B cell (primary cell): ENCODE results near the gene CFB. TPM values are rescaled to one million over a fixed set of nuclear protein-coding genes. Genes with fewer than 3 reads are reported as not detected.

Source experiments
- ATAC-seq: fragments of 200-7000 bp; cut with Tn5 transposase; one replicate; pipeline ENCODE4 v1.10.0; 2021; ENCODE audit warnings: low read depth, mild to moderate bottlenecking, moderate number of reproducible peaks, moderate library complexity
- CTCF ChIA-PET: fragments of 350-600 bp; sonication (Branson Sonifier 250); formaldehyde crosslinking; loops from one replicate; lab custom pipeline; 2021; ENCODE audit warnings: antibody characterized with exemption, inconsistent platforms; lab: Charles Lee
- POLR2A ChIA-PET: fragments of 350-600 bp; sonication (Branson Sonifier 250); formaldehyde crosslinking; loops from one replicate; lab custom pipeline; 2021; ENCODE audit warnings: antibody characterized with exemption; lab: Charles Lee
- DNase-seq: peaks from one replicate; pipeline ENCODE4 v3.0.0; 2013
- H2AFZ ChIP-seq: 2 replicates; pipeline ENCODE4 v1.6.1; 2012; ENCODE audit warnings: mild to moderate bottlenecking, low read depth, low read length; ENCODE audit not compliant: insufficient read depth, poor library complexity, severe bottlenecking
- H3K27ac ChIP-seq, 2 donors: 1 replicate in 1 of 2; 2 replicates in 1 of 2; pipeline ENCODE4 v1.5.1; 2012 to 2013; ENCODE audit warnings: low read length in 2 of 2, mild to moderate bottlenecking in 2 of 2, moderate library complexity in 1 of 2
- H3K27me3 ChIP-seq, 4 experiments: fragments of 200-600 bp in 1 of 4; sonication (generic) in 1 of 4; replicated peaks in 1 of 4; 1 replicate in 2 of 4; 2 replicates in 2 of 4; pipeline versions ENCODE4 v1.6.1 to v1.7.0; 2013 to 2016; ENCODE audit warnings: low read length in 3 of 4, mild to moderate bottlenecking in 2 of 4, mixed read lengths in 1 of 4, moderate library complexity in 1 of 4; ENCODE audit not compliant: insufficient read depth in 4 of 4, control insufficient read depth in 3 of 4; ENCODE audit errors: control extremely low read depth in 1 of 4
- H3K36me3 ChIP-seq, 2 experiments: replicated peaks in 1 of 2; 1 replicate in 1 of 2; 2 replicates in 1 of 2; pipeline versions ENCODE4 v1.6.1 to v1.7.1; 2013; ENCODE audit warnings: low read length in 1 of 2; ENCODE audit not compliant: insufficient read depth in 2 of 2, control insufficient read depth in 1 of 2; ENCODE audit errors: control extremely low read depth in 1 of 2, extremely low read depth in 1 of 2
- H3K4me1 ChIP-seq, 2 donors: fragments of 200-600 bp in 1 of 2; sonication (generic) in 1 of 2; 1 replicate in 1 of 2; 2 replicates in 1 of 2; pipeline versions ENCODE4 v1.5.1 to v1.6.1; 2013 to 2017; ENCODE audit warnings: low read length in 2 of 2; ENCODE audit not compliant: control insufficient read depth in 2 of 2, insufficient read depth in 2 of 2
- H3K4me2 ChIP-seq: replicated peaks from 2 replicates; pipeline ENCODE3; 2012; ENCODE audit warnings: mild to moderate bottlenecking, low read depth, low read length; ENCODE audit not compliant: poor library complexity, severe bottlenecking
- H3K4me3 ChIP-seq, 5 experiments: fragments of 200-600 bp in 1 of 5; sonication (generic) in 1 of 5; 1 replicate in 3 of 5; 2 replicates in 2 of 5; pipeline versions ENCODE4 v1.5.1 to v1.7.0; 2011 to 2016; ENCODE audit warnings: low read length in 4 of 5, mild to moderate bottlenecking in 4 of 5, low read depth in 2 of 5, control low read depth in 1 of 5, moderate library complexity in 1 of 5; ENCODE audit not compliant: insufficient read depth in 1 of 5; ENCODE audit errors: control extremely low read depth in 1 of 5, extremely low read depth in 1 of 5
- H3K79me2 ChIP-seq: fragments of 200-600 bp; sonication (generic); one replicate; pipeline ENCODE4 v1.6.0; 2016; ENCODE audit warnings: low read length; ENCODE audit not compliant: control insufficient read depth, insufficient read depth
- H3K9ac ChIP-seq: fragments of 200-600 bp; sonication (generic); 2 replicates; pipeline ENCODE4 v1.6.1; 2017; ENCODE audit warnings: mild to moderate bottlenecking, low read length, moderate library complexity
- H3K9me3 ChIP-seq, 3 donors: one replicate each; pipeline versions ENCODE4 v1.6.1 to v1.7.1; 2013; ENCODE audit warnings: low read length in 2 of 3; ENCODE audit not compliant: control insufficient read depth in 2 of 3, insufficient read depth in 1 of 3; ENCODE audit errors: control extremely low read depth in 1 of 3
- H4K20me1 ChIP-seq: 2 replicates; pipeline ENCODE4 v1.6.0; 2012; ENCODE audit warnings: mild to moderate bottlenecking, low read length; ENCODE audit not compliant: insufficient read depth, control insufficient read depth, poor library complexity, severe bottlenecking
- H3K27ac Mint-ChIP-seq: one replicate; pipeline ENCODE4 v1.8.0; 2021; ENCODE audit warnings: mixed read lengths
- H3K27me3 Mint-ChIP-seq: one replicate; pipeline ENCODE4 v1.8.0; 2021; ENCODE audit warnings: mixed read lengths
- H3K4me1 Mint-ChIP-seq: one replicate; pipeline ENCODE4 v1.8.0; 2021; ENCODE audit warnings: mixed read lengths
- H3K4me3 Mint-ChIP-seq: one replicate; pipeline ENCODE4 v1.8.0; 2021; ENCODE audit warnings: mixed read lengths
- H3K9me3 Mint-ChIP-seq: one replicate; pipeline ENCODE4 v1.8.0; 2022; ENCODE audit warnings: mixed read lengths; ENCODE audit not compliant: insufficient read depth
- EZH2 ChIP-seq: IDR thresholded peaks from 2 replicates; pipeline ENCODE4 v1.6.1; 2012; ENCODE audit warnings: borderline replicate concordance, low read depth, mild to moderate bottlenecking, moderate library complexity, low read length; ENCODE audit not compliant: insufficient read depth, poor library complexity, severe bottlenecking
- WGBS: methylation state at CpG from one replicate; pipeline ENCODE4 v1.1.5; 2013; ENCODE audit warnings: missing lambda C conversion rate; ENCODE audit not compliant: insufficient coverage; 5-methylcytosine and 5-hydroxymethylcytosine counted together
- intact Hi-C: fragments of 100-400 bp; cut with micrococcal nuclease; formaldehyde crosslinking; loops from one replicate; pipeline ENCODE4 v1.10.0; 2022
- polyA plus RNA-seq: library from polyadenylated mRNA; depleted of rRNA; stranded (reverse); fragments of >200 nt; gene quantifications from 2 replicates; pipeline ENCODE4 v1.2.3, GENCODE V29; 2012
- total RNA-seq, 2 donors: library from RNA; stranded (reverse); fragments of 120-200 nt in 1 of 2; gene quantifications; 1 replicate in 1 of 2; 2 replicates in 1 of 2; pipeline versions ENCODE4 v1.2.3 to v1.2.4, GENCODE V29; 2013 to 2022
- TF ChIP-seq, protein P1 (sequence below): fragments of 200-600 bp; IDR thresholded peaks from one replicate; pipeline ENCODE4 v1.8.0; 2022; ENCODE audit warnings: antibody characterized with exemption, mild to moderate bottlenecking

The CFB gene
- total and polyA plus RNA-seq, 2 donors (not counting 1 experiment from before 2014, with no cell fraction given), result not detected

DNA sequence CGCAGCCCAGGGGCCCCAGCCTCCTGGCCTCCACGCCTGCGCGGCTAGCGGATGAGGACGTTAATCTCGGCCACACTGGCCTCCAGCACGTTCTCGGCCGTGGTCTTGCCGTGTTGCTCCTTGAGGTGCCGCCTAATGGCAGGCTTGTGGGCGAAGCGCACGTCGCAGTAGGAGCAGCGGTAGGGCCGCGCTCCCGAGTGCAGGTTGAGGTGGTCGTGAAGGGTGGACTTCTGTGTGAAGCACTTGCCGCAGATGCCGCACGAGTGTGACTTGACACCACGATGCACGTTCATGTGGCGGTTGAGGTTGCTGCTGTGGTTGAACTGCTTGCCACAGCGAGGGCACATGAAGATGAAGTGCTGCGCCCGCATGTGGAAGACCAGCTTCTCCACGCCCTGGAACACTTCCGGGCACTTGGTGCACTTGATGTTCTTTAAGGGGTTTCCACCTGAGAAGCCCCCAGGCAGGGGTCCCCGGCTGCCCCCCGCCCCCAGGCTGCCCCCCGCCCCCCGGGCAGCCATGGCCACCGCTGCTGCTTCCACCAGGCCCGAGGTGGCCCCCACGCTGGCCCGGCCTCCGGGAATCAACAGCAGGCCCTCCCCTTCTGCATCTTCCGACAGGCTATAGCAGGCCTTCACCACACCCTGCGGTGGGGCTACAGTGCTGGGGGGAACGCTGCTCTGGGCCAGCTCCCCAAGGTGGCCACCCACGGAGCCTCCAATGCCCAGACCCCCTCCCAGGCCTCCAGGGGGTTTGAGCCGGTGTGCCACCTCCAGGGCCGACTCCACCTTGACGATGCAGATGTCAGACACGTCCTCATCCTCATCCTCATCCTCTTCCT lies 45.8 kb upstream of the CFB start:
- Histone ChIP-seq H3K9me3 (no peaks in the 10 kb centered on the region), H3K4me2 (no peak overlapping the region), H3K4me3 (no peak overlapping the region), H2AFZ (no peak overlapping the region), H3K36me3 (no peaks in the 10 kb centered on the region), H3K4me1 (peaks cover 16 to 33% of the 10 kb centered on the region in 2 donors), H3K79me2 (peaks cover 4% of the 10 kb centered on the region), H4K20me1 (no peaks in the 10 kb centered on the region), H3K27me3 (no peaks in the 10 kb centered on the region), H3K27ac (no peak overlapping the region), H3K9ac (no peak overlapping the region)
- CTCF ChIA-PET, result no interaction called here
- no peaks in the 10 kb centered on the region for H3K27me3 Mint-ChIP-seq
- no peak for ATAC-seq
- POLR2A ChIA-PET, result interaction anchor here (0.6 kb wide), 1 partner anchor 235 kb away, joined by 6 read pairs; the partner anchor contains the start of gene GPANK1
- peak overlapping the region; percentile 69 for H3K27ac Mint-ChIP-seq
- H3K9me3 Mint-ChIP-seq, result no peaks in the 10 kb centered on the region
- intact Hi-C loops, result loop anchor here (5.0 kb wide), 3 partner anchors 163 to 297 kb away; partner anchors contain the start of genes CLIC1 and PRRC2A
- TF ChIP-seq, protein P1, sequence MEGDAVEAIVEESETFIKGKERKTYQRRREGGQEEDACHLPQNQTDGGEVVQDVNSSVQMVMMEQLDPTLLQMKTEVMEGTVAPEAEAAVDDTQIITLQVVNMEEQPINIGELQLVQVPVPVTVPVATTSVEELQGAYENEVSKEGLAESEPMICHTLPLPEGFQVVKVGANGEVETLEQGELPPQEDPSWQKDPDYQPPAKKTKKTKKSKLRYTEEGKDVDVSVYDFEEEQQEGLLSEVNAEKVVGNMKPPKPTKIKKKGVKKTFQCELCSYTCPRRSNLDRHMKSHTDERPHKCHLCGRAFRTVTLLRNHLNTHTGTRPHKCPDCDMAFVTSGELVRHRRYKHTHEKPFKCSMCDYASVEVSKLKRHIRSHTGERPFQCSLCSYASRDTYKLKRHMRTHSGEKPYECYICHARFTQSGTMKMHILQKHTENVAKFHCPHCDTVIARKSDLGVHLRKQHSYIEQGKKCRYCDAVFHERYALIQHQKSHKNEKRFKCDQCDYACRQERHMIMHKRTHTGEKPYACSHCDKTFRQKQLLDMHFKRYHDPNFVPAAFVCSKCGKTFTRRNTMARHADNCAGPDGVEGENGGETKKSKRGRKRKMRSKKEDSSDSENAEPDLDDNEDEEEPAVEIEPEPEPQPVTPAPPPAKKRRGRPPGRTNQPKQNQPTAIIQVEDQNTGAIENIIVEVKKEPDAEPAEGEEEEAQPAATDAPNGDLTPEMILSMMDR, result no peak
- no peak for TF ChIP-seq EZH2
- peak overlapping the region; percentile 66 for H3K4me3 Mint-ChIP-seq
- 90% methylated on average over 43 of the region's 49 CpGs for WGBS
- H3K4me1 Mint-ChIP-seq, result peaks cover 40% of the 10 kb centered on the region
- peak; percentile 40 for DNase-seq

DNA sequence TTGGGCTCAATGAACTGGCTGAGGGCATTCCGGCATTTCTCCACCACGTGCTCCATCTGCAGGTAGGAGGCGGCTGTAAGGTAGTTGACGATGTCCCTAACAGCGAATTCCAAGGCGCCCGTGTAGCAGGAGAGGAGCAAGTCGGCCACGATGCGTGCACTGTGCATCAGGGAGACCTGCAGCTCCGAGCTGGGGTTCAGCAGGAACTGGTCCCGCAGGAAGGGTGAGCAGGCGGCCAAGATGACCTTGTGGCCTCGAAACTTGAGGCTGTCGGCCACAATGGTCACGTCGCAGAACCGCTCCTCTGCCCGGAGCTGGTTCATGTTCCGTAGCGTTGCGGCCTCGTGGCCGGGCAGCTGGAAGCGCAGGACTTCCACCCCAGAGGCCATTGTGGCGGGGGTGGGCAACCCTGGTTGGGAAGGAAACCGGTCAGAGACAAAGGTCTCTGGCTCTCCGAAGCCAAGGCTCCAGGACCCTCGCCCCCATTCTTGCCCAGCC lies 44.9 kb upstream of the CFB start:
- Histone ChIP-seq H3K4me2 (peak overlapping the region; percentile 85), H3K4me3 (peak overlapping the region in 4 of 5 experiments; percentile 77 to 82 (median 80)), H3K27ac (peak overlapping the region; percentile 28 to 44), H4K20me1 (no peaks in the 10 kb centered on the region), H3K27me3 (no peaks in the 10 kb centered on the region), H2AFZ (peak overlapping the region; percentile 85), H3K4me1 (peaks cover 16 to 33% of the 10 kb centered on the region in 2 donors), H3K36me3 (no peaks in the 10 kb centered on the region), H3K9ac (peak overlapping the region; percentile 74), H3K79me2 (peaks cover 4% of the 10 kb centered on the region), H3K9me3 (no peaks in the 10 kb centered on the region)
- Mint-ChIP-seq H3K4me3 (peak overlapping the region; percentile 74), H3K27ac (peak overlapping the region; percentile 83), H3K4me1 (peaks cover 38% of the 10 kb centered on the region), H3K9me3 (no peaks in the 10 kb centered on the region), H3K27me3 (no peaks in the 10 kb centered on the region)
- ChIA-PET CTCF (no interaction called here), POLR2A (interaction anchor here (0.6 to 1.4 kb wide), 4 partner anchors 58 to 236 kb away, joined by 3 to 6 read pairs (median 5); partner anchors contain the start of genes DXO, GPANK1 and SKIC2)
- intact Hi-C loops, result no loop called here
- DNase-seq (peak; percentile 41), ATAC-seq (no peak)
- 86% methylated on average over 28 of the region's 29 CpGs for WGBS
- TF ChIP-seq EZH2, result no peak
- TF ChIP-seq, protein P1, result no peak
